GM20000 (cell line): ENCODE results near the gene NHSL2.

Experiments
- DNase-seq: peaks from one replicate; pipeline ENCODE4 v3.0.0; 2012; ENCODE audit warnings: low spot score
- CTCF ChIP-seq: IDR thresholded peaks from 2 replicates; pipeline ENCODE4 v1.5.1; 2012; ENCODE audit warnings: mild to moderate bottlenecking, control low read depth; ENCODE audit errors: extremely low read depth, missing control alignments

NHSL2 gene

GRCh38 chrX:72139538-72139937, 228.9 kb downstream of the NHSL2 start:
- DNase-seq: no peak
- TF ChIP-seq CTCF: no peak

DNA sequence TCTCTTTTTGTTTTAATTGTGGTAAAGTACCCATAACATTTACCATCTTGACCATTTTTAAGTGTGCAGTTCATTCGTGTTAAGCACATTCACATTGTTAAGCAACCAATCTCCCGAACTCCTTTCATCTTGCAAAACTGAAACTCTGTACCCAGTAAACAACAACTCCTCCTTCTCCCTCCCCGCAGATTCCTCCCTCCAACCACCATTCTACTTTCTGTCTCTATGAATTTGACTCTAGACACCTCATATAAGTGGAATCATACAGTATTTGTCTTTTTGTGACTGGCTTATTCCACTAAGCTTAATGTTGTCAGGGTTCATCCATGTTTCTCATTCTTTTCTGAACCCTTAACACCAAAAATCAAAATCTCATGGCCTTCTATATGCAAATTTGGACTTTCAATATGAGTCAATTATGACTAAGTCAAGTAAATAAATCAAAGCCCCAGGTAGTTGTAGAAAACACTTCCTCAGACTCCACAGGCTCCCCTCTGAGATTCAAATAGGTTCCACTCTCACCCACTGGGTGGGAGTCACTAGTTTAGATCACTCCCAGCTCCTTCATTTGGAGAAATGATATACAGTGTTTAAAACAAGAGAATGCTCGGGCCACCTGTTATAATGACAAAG, 230.8 kb downstream of the NHSL2 start:
- DNase-seq: no peak
- TF ChIP-seq CTCF: no peak

GRCh38 chrX:72142094-72142793, 231.6 kb downstream of the NHSL2 start:
- no peak for DNase-seq

GRCh38 chrX:72142794-72143608, 232.4 kb downstream of the NHSL2 start:
- DNase-seq: no peak
- no peak for TF ChIP-seq CTCF

More at GRCh38 chrX:72142094-72142793, 231.6 kb downstream of the NHSL2 start:
- TF ChIP-seq CTCF: no peak

GRCh38 chrX:72143609-72143907, 232.9 kb downstream of the NHSL2 start:
- no peak for TF ChIP-seq CTCF

GRCh38 chrX:72145181-72145580, 234.5 kb downstream of the NHSL2 start:
- no peak for TF ChIP-seq CTCF
- no peak for DNase-seq

More at GRCh38 chrX:72143609-72143907, 232.9 kb downstream of the NHSL2 start:
- DNase-seq: no peak

- no peak for DNase-seq
- no peak for TF ChIP-seq CTCF
These were observed 235.9 kb downstream of the NHSL2 start for GRCh38 chrX:72146527-72146926.
